Measurements from ENCODE around the gene IPO8.

DNA sequence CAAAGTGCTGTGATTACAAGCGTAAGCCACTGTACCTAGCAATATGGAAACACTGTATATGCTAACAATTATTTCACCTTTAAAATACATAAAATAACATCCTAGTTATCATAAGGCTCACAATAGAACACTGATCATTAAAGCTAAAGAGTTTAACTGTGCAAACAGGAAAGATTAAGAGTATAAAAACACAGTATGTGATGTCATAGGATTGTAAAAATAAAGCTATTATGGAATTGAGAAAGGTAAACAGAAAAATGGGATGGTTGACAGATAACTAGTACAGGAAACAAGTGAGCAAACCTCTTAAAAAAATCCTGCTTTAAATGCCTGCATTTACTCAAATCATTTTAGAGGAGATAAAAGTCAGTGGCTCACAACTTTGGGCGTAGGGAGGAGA, 10.8 kb upstream of the IPO8 start:
- no peak for TF ChIP-seq POLR2A (IDR thresholded peaks at IDR 0.05; ENCODE audit: low read length)
- TF ChIP-seq GATA1 (IDR thresholded peaks at IDR 0.05; ENCODE audit: low read depth, low read length), result no peak
